Natural killer cell (primary cell): ENCODE data around the gene MAP7D3. TPM values are rescaled to one million over a fixed set of nuclear protein-coding genes. Genes with fewer than 3 reads are reported as not detected.

Source experiments
- ATAC-seq, 3 donors: fragments of 150-1000 bp in 2 of 3; fragments of 200-7000 bp in 1 of 3; cut with Tn5 transposase; 1 replicate in 1 of 3; 2 replicates in 2 of 3; pipeline ENCODE4 v1.10.0; 2021; ENCODE audit warnings: mild to moderate bottlenecking in 2 of 3, moderate library complexity in 2 of 3
- DNase-seq, 2 donors: peaks; one replicate each; pipeline versions ENCODE4 v3.0.0 to v3.0.0-alpha.2; 2013 to 2021; ENCODE audit warnings: mixed read lengths in 1 of 2
- H3K27ac ChIP-seq: one replicate; pipeline ENCODE4 v1.5.1; 2013; ENCODE audit warnings: mild to moderate bottlenecking, low read length
- H3K27me3 ChIP-seq: one replicate; pipeline ENCODE4 v1.6.1; 2013; ENCODE audit warnings: low read length; ENCODE audit not compliant: control insufficient read depth, insufficient read depth
- H3K36me3 ChIP-seq: one replicate; pipeline ENCODE4 v1.6.1; 2013; ENCODE audit warnings: low read length; ENCODE audit not compliant: control insufficient read depth, insufficient read depth
- H3K4me1 ChIP-seq: one replicate; pipeline ENCODE4 v1.6.1; 2013; ENCODE audit warnings: low read length; ENCODE audit not compliant: control insufficient read depth, insufficient read depth
- H3K4me3 ChIP-seq: one replicate; pipeline ENCODE4 v1.5.1; 2013; ENCODE audit warnings: low read length
- H3K9me3 ChIP-seq: one replicate; pipeline ENCODE4 v1.6.1; 2013; ENCODE audit warnings: low read length; ENCODE audit not compliant: control insufficient read depth, insufficient read depth
- H3K27ac Mint-ChIP-seq, 2 donors: one replicate each; pipeline ENCODE4 v1.8.0; 2022; ENCODE audit warnings: mild to moderate bottlenecking in 2 of 2, mixed read lengths in 2 of 2, moderate library complexity in 1 of 2
- H3K27me3 Mint-ChIP-seq, 2 donors: one replicate each; pipeline ENCODE4 v1.8.0; 2022; ENCODE audit warnings: low read depth in 2 of 2, mixed read lengths in 2 of 2
- H3K36me3 Mint-ChIP-seq: one replicate; pipeline ENCODE4 v1.8.0; 2022; ENCODE audit warnings: mixed read lengths
- H3K4me1 Mint-ChIP-seq, 2 donors: one replicate each; pipeline ENCODE4 v1.8.0; 2022; ENCODE audit warnings: mixed read lengths in 2 of 2
- H3K4me3 Mint-ChIP-seq: one replicate; pipeline ENCODE4 v1.8.0; 2022; ENCODE audit warnings: mild to moderate bottlenecking, moderate library complexity, mixed read lengths
- H3K9me3 Mint-ChIP-seq, 2 donors: one replicate each; pipeline ENCODE4 v1.8.0; 2022; ENCODE audit warnings: mixed read lengths in 2 of 2
- WGBS: methylation state at CpG from one replicate; pipeline ENCODE4 v1.1.7; 2013; ENCODE audit warnings: missing lambda C conversion rate; ENCODE audit not compliant: insufficient coverage; 5-methylcytosine and 5-hydroxymethylcytosine counted together
- intact Hi-C: fragments of 100-400 bp; cut with micrococcal nuclease; formaldehyde crosslinking; loops from one replicate; pipeline ENCODE4 v1.14.2; 2022
- total RNA-seq, 4 donors: library from RNA; stranded (reverse); fragments of 120-200 nt in 1 of 4; gene quantifications; one replicate each; pipeline versions ENCODE4 v1.2.3 to v1.2.4, GENCODE V29; 2013 to 2022
- TF ChIP-seq, protein P1 (sequence below): fragments of 200-600 bp; IDR thresholded peaks from one replicate; pipeline ENCODE4 v1.8.0; 2022; ENCODE audit warnings: antibody characterized with exemption

MAP7D3 gene
- total RNA-seq, 3 donors from 2014 or later (not counting 1 experiment from before 2014, with no cell fraction given): 5.6 to 6.1 (median 5.7) TPM

DNA sequence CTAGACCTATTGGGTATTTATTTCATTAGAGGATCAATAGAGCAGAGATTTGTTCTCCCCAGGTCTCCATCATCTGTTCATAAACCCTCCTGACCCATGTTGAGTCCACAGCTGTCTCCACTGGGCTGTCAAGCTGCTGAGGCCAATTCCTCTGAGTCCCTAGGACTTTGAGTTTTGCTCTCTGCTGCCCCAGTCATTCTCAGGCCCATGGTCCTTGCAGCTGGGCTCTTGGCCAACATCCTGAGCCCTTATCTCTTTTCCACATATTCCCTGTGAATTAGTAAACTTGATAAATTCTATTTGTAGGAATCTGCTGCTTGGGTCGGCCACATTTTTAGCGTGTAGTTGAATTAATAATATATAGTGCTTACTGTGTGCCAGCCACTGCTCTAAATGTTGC lies 62.0 kb downstream of the MAP7D3 start:
- TF ChIP-seq, protein P1, sequence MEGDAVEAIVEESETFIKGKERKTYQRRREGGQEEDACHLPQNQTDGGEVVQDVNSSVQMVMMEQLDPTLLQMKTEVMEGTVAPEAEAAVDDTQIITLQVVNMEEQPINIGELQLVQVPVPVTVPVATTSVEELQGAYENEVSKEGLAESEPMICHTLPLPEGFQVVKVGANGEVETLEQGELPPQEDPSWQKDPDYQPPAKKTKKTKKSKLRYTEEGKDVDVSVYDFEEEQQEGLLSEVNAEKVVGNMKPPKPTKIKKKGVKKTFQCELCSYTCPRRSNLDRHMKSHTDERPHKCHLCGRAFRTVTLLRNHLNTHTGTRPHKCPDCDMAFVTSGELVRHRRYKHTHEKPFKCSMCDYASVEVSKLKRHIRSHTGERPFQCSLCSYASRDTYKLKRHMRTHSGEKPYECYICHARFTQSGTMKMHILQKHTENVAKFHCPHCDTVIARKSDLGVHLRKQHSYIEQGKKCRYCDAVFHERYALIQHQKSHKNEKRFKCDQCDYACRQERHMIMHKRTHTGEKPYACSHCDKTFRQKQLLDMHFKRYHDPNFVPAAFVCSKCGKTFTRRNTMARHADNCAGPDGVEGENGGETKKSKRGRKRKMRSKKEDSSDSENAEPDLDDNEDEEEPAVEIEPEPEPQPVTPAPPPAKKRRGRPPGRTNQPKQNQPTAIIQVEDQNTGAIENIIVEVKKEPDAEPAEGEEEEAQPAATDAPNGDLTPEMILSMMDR: no peak
- Mint-ChIP-seq H3K27ac (no peak overlapping the region), H3K4me1 (peaks cover 23 to 24% of the 10 kb centered on the region in 2 donors), H3K27me3 (peaks cover 4 to 13% of the 10 kb centered on the region in 2 donors), H3K36me3 (no peaks in the 10 kb centered on the region), H3K9me3 (no peaks in the 10 kb centered on the region), H3K4me3 (no peak overlapping the region)
- H3K4me3 ChIP-seq: no peak overlapping the region
- ATAC-seq: no peak
- H3K27me3 ChIP-seq: no peaks in the 10 kb centered on the region
- no peak for DNase-seq
- no peaks in the 10 kb centered on the region for H3K36me3 ChIP-seq
- no CpG with 5 or more reads among the region's 2 CpGs for WGBS
- H3K4me1 ChIP-seq: peaks cover 6% of the 10 kb centered on the region
- no peaks in the 10 kb centered on the region for H3K9me3 ChIP-seq
- H3K27ac ChIP-seq: no peak overlapping the region
- intact Hi-C loops: no loop called here

DNA sequence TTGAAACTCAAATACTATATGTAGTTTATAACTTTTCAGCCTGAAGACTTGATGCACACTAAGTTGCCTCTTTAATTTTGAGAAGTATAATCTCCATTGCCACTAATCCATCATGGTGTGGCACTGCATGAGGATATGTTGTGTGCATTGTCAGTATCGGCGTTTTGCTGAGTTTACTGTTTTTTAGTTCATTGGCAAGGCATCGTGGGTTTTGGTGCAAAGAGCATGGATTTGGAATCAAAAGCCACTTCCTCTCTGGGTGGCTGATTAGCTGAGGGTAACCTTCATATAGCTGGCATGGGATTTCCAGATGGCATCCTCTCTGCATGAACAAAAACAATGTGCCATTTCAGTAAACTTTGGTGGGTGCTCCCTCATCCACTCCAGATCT lies 65.2 kb downstream of the MAP7D3 start:
- H3K27me3 ChIP-seq: no peaks in the 10 kb centered on the region
- Mint-ChIP-seq H3K4me1 (no peaks in the 10 kb centered on the region), H3K36me3 (no peaks in the 10 kb centered on the region), H3K9me3 (no peaks in the 10 kb centered on the region), H3K27ac (no peak overlapping the region), H3K4me3 (no peak overlapping the region), H3K27me3 (peaks cover 0 to 14% of the 10 kb centered on the region in 2 donors)
- H3K4me3 ChIP-seq: no peak overlapping the region
- 6% methylated on average over 3 of the region's 3 CpGs for WGBS
- no peaks in the 10 kb centered on the region for H3K9me3 ChIP-seq
- no peaks in the 10 kb centered on the region for H3K4me1 ChIP-seq
- intact Hi-C loops: no loop called here
- DNase-seq: no peak
- TF ChIP-seq, protein P1: no peak
- H3K36me3 ChIP-seq: no peaks in the 10 kb centered on the region
- no peak for ATAC-seq
- no peak overlapping the region for H3K27ac ChIP-seq

DNA sequence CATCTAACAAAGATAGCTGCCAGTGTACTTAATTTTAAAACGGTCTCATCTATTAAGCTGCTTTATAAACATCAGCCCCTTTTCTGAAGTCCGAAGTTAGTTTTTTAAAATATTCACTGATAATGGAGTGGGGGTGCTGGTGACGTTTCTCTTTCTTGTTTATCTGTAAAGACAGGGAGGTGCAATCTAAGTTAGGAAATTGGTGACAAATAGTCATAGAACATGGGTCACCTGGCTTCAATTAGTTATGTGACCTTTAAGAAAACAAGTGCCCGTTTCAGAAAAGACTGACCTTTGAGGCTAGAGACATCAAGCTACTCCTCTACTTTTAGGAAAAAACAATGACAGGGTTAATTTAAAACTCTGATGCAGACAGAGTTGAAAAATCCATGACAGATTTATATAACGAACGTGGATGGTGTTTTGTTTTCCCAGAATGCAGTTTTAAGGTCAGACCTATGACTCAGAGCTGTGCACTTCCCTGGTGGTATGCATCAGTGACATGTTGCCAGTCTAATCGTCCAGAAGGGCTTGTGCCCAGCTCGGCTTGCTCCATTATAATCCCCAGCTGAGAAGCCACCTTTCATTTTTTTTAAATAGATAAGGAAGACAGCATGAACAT lies 65.7 kb downstream of the MAP7D3 start:
- H3K36me3 ChIP-seq: no peaks in the 10 kb centered on the region
- ATAC-seq (no peak), DNase-seq (no peak)
- intact Hi-C loops: no loop called here
- 50% methylated on average over 4 of the region's 8 CpGs for WGBS
- H3K27ac ChIP-seq: no peak overlapping the region
- H3K4me1 Mint-ChIP-seq: no peaks in the 10 kb centered on the region
- H3K27ac Mint-ChIP-seq: no peak overlapping the region
- H3K9me3 ChIP-seq: no peaks in the 10 kb centered on the region
- peaks cover 0 to 14% of the 10 kb centered on the region in 2 donors for H3K27me3 Mint-ChIP-seq
- H3K4me1 ChIP-seq: no peaks in the 10 kb centered on the region
- no peaks in the 10 kb centered on the region for H3K36me3 Mint-ChIP-seq
- no peak overlapping the region for H3K4me3 ChIP-seq
- H3K4me3 Mint-ChIP-seq: no peak overlapping the region
- TF ChIP-seq, protein P1: no peak
- H3K9me3 Mint-ChIP-seq: no peaks in the 10 kb centered on the region
- no peaks in the 10 kb centered on the region for H3K27me3 ChIP-seq

DNA sequence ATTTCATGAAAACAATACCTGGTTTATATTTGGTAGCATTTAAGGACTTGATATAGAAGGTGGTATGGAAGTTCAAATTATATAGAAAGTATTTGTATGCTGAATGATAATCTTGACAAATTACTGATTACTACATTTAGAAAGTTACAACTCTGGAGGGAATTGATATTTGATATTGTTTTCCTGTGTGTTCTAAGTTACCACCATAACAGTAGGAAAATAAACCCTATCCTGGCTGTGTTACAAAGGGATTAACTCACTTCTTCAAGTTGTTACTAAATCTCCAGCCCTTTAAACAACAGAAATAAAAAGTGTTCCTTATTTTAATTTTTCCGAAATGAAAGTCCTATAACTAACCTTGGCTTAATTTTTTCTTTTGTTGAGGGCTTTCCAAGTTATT lies 67.3 kb downstream of the MAP7D3 start:
- TF ChIP-seq, protein P1: no peak
- intact Hi-C loops: no loop called here
- Mint-ChIP-seq H3K4me3 (no peak overlapping the region), H3K27ac (no peak overlapping the region), H3K9me3 (no peaks in the 10 kb centered on the region), H3K4me1 (no peaks in the 10 kb centered on the region), H3K27me3 (peaks cover 0 to 21% of the 10 kb centered on the region in 2 donors), H3K36me3 (no peaks in the 10 kb centered on the region)
- Histone ChIP-seq H3K4me1 (no peaks in the 10 kb centered on the region), H3K9me3 (no peaks in the 10 kb centered on the region), H3K27me3 (no peaks in the 10 kb centered on the region), H3K36me3 (no peaks in the 10 kb centered on the region), H3K27ac (no peak overlapping the region), H3K4me3 (no peak overlapping the region)
- DNase-seq: no peak
- no peak for ATAC-seq
- no CpG with 5 or more reads among the region's 1 CpG for WGBS
